ENCODE measurements around the gene ARHGEF10L.

ARHGEF10L gene

DNA sequence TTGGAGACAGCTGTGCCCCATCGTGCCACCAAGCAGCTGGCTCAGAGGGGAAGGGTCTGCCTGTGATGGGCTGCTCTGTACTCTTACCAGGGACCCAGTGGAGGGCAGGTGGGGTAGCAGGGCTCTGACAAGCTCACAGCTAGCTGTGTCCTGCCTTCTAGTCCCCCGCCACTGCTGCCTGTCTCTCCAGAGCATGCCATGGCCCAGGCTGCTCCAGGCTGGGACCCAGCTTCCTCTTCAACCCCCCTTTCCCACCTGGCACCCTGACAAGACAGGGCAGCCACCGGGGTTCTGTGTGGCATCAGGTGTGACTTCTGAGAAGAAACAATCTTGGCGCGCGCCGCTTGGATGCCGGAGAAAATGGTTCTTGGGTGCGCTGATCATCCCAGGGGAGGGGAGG, 123.3 kb downstream of the ARHGEF10L start:
- DNase-seq: no peak

DNA sequence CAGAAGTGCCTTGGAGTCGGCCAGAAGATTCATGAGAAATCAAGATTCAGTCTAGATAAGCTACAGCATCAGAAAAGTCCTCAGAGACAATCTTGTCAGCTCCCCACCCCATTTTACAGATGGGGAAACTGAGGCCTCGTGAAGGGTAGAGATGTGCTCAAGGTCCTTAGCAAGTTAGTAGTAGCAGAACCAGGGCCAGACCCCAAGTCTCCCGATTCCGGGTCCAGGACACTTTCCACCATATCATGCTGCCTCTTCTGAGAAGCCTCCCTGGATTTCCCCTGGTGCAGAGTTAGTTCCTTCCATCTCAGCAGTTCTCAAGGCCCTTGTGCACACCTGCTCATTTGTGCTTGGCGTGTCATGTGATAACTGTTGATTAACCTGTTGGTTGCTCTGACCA, 124.1 kb downstream of the ARHGEF10L start:
- no peak for DNase-seq

GRCh38 chr1:17664322-17664721, 124.8 kb downstream of the ARHGEF10L start:
- no peak for DNase-seq

- no peak for DNase-seq
Observed at GRCh38 chr1:17665054-17665453, 125.6 kb downstream of the ARHGEF10L start.

DNA sequence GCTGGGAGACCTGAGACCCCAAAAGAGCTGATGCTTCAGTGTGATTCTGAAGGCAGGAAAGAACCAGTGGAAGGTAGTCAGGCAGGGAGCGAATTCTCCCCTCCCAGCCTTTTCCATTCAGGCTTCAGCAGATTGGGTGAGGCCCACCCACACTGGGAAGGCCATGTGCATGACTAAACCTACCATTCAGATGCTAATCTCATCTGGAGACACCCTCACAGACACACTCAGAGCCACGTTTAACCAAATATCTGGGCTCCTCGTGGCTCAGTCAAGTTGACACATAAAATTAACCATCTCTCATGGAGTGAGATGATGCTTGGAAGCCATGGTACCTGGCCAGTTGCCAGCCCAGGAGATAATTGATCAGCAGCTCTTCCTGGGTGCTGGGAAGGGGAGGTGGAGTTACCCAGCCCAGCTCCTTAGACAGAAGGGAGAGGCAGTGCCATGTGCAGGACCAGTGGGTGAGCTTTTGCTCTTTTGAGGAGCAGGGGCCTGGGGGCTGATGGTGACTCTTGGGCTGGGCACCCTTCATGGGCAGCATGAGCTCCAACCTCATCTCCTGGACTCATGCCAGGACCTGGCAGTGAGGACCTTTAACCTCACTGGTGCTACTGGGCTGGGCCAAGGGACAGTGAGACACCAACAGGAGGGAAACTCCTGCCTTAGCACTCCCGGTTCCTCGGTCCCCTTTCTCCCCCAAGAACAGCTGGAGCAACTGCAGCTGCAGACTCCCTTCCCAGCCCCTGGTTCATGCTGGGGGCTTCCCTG, 126.6 kb downstream of the ARHGEF10L start:
- DNase-seq: no peak

- DNase-seq: no peak
Observed at GRCh38 chr1:17667641-17668040, 128.1 kb downstream of the ARHGEF10L start.

DNA sequence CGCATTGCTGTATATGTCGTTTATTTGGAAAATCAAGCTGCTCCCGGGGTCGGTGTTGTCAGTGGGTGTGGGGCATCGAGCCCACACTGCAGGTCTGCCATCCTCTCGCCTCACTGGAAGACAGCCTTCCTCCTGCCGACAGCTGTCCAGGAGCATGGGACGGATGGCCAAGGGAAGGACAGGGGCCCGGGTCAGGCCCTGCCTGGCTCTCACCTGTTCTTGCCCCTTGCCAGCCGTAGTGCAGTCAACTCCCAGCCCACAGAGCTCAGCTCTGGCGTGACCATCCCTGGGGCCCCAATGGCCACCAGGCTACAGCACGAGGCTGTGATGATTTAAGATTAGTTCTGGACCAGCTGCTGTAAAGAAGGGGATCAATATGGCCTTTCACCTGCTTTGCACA, 128.7 kb downstream of the ARHGEF10L start:
- DNase-seq: no peak

DNA sequence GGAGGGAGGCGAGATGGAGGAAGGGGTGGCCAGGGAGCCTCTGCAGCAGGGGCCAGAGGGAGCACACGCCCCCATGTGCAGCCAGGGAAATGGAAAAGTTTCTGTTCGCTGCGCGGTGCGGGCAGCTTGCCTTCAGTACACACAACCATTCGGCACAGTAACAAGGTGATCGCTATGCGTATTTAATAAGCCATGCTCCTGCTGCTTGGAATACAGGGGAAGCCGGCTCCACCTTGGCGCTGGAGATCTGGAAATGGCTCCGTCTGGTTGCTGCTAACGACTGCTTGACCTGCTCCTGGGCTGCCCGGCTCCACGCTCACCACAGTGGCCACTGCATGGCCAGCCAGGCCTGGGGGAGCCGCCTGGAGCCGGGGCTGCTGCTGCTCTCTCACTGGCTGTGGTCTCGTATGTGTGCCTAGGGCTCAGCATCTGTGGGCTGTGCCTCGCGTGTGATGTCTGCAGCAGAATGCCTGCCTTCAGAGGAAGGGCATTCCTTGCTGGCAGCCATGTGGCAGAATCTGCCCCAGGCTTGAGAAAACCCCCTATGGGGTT, 129.2 kb downstream of the ARHGEF10L start:
- DNase-seq: no peak

DNA sequence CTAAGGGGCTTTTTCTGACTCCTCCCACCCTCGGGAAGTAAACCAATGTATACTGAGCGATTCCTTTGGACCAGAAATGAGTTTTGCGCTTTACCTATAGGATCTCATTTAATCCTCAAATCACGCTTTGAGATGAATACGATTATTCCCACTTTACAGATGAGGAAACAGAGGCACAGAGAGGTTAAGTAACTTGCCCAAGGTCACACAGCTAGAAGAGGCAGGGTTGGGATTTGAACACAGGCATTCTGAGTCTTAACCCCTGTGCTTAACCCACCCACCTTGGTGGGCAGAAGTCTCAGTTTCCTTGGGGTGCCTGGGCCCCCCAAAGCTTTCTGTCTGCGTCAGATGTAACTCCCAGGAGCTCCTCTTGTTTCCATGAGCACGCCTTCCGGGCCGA, 129.8 kb downstream of the ARHGEF10L start:
- DNase-seq: no peak

GRCh38 chr1:17669866-17670451, 130.5 kb downstream of the ARHGEF10L start:
- no peak for DNase-seq

GRCh38 chr1:17670587-17671313, 131.3 kb downstream of the ARHGEF10L start:
- DNase-seq: no peak

DNA sequence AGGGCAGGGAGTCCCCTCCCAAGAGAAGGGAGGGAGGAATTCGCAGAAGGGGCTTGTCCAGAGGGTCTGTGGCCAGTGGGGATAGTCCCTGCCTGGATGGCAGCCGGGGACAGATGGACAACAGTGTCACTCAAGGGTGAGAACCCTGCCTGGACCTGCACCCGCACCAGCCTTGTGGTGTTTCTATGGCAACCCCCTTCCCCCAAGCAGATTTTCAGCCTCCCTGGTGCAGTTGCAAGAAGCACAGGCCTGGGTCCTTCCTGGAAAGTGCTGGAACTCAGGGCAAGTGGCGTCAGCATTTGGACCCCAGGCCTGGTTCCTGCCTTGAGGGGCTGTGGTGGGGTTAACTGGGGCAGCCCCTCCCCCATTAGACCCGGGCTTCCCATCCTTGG, 131.8 kb downstream of the ARHGEF10L start:
- DNase-seq: no peak

GRCh38 chr1:17671741-17672140, 132.2 kb downstream of the ARHGEF10L start:
- DNase-seq: peak; percentile 13

DNA sequence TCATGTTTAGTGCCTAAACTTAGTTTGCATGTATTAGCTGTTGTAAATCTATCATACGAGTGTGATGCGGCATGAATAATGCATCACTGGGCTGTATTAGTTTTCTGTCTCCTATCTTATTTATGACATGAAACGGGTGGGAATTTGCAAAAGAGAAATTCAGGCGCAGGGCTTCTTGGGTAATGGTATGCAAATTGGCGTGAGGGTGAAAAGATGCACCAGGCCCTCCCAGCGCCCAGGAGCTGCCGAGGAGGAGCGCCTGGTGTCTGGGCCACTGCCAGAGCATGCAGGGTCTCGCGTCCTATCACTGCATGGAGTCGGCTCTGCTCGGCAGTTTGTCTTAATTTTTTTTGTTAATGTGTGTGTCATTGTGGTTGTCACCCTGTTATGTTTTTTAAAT, 132.7 kb downstream of the ARHGEF10L start:
- no peak for DNase-seq

DNA sequence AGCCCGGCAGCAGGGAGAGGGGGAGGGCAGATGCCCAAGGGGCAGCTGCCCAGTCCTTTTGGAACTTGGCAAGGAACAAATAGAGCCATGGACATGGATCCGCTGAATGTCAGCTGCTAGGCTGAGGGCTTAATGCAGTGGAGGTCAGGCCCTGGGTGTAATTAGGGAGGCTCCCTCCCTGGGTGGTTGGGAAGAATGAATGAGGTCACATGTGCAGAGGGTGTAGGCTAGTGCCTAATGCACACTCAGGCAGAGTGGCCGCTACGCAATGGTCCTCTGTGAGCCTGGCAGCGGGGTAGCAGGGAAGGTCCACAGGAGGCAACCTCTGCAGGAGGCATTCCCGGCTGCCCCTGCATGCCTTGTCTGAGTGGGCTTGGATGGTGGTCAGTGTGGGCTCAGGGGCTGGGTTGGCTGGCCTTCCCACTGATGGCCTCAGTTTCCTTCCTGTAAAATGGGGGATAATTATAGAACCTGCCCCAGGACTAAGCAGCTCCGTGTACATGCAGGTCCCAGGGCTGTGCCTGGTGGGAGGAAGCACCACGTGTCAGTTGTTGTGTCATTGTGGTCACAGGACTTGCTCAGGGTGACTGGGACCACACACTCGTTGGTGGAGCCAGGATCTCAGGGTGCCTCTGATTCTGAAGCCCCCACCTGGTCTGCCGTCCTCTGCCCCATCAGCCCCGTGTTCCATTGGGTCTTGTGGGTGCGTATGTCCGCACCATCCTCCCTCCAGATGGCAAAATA, 134.0 kb downstream of the ARHGEF10L start:
- DNase-seq: peak; percentile 16

GRCh38 chr1:17674726-17675500, 135.4 kb downstream of the ARHGEF10L start:
- DNase-seq: peak; percentile 34

DNA sequence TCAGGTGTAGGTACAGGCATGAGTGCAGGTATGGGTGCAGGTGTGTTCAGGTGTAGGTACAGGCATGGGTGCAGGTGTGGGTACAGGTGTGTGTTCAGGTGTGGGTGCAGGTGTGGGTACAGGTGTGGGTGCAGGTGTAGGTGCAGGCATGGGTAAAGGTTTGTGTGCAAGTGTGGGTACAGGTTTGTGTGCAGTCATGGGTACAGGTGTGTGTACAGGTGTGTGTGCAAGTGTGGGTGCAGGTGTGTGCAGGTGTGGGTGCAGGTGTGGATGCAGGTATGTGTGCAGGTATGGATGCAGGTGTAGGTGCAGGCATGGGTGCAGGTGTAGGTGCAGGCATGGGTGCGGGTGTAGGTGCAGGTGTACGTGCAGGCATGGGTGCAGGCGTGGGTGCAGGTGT, 136.2 kb downstream of the ARHGEF10L start:
- DNase-seq: no peak

DNA sequence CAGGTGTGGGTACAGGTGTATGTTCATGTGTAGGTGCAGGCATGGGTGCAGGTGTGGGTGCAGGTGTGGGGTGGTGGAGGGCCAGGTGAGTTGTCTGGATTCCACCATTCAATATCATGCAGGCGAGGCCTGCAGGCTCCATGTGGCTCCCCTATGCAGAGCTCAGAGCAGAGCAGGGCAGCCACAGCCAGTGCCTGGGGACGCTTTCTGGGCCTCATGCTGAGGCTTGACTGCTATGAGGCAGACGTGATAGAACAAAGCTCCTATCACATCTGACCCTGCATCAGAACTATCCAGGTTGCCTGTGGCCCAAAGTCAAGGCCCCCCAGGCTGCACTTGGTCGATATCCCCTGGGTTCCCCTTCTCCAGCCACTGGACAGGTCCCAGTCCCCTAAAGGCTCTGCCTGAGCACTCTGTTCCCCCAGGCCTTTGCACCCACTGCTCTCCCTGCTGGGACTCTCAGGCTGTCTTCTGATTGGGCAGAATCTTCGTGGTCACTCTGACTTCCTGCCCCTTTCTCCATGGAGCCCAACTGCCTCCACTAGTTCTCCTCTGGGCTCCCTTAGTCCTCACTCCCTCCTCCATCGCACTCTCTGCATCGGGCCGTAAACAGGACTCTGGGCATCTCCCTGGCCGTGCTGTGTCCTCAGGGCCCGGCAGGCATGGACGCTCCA, 137.0 kb downstream of the ARHGEF10L start:
- peak; percentile 25 for DNase-seq

DNA sequence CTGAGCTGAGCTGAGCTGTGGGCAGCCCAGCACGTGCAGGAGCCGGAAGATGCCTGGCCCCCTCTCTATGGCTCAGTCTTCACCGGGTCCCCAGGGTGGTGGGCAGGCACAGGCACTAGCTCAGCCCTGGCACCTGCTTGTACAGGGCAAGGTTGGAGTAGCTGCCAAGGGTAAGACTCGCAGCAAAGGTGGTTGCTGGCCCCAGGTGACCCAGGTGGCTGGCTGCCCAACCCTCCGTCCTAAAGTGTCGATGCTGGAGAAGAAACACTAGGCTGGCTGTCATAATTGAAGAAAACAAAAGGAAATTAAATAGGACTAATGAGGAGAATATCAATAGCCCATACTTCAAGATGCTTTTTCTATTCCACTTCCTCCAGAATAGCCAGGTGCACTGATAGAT, 138.5 kb downstream of the ARHGEF10L start:
- DNase-seq: no peak

- no peak for DNase-seq
Observed at GRCh38 chr1:17679856-17680255, 140.4 kb downstream of the ARHGEF10L start.

DNA sequence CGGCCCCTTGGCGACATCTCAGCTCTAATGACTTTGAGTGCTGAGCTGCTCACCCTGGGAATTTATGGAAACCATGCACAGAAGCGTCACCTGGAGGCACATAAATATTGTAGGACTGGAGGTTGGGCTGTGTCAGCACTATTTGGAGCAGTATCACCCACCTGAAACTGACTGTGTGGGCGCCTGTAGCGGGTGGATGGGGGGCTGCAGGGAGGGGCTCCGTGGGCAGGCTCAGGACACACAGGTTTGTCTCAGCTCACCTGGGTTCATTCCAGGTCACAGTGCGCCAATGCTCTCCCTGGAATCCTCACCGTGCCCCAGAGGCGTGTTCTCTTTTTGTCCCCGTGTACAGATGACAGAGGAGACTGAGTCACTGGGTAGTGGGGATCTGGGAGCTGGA, 140.8 kb downstream of the ARHGEF10L start:
- no peak for DNase-seq

GRCh38 chr1:17682400-17682799, 142.9 kb downstream of the ARHGEF10L start:
- DNase-seq: no peak
